ENCODE results near the gene MEGF6.

DNA sequence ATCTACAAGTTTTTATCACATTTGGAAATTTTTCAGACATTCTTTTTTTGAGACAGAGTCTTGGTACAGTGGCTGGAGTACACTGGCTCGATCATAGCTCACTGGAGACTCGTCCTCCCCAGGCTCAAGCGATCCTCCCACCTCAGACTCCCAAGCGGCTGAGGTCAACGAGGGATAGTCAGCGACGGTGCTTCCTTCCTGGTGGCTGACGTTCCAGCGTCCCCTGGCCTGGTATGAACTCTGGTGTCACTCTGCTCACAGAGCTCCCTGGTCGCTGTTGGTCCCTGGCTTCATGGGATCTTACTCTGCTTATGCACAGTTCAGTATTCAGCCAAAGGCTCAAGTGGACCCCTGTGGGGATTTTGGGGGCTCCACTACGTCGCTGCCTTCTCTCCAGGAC lies 160.3 kb downstream of the MEGF6 start:
- TF ChIP-seq POLR2AphosphoS5 (IDR thresholded peaks at IDR 0.05) (no peak), POLR2A (IDR thresholded peaks at IDR 0.05) (no peak), CTCF (IDR thresholded peaks at IDR 0.05) (no peak)
